OCI-LY1 (cell line): ENCODE measurements around the gene LTBP2.

Experiments used
- H2AFZ ChIP-seq: fragments of 200-600 bp; sonication (generic), shearing (Covaris generic); 2 replicates; pipeline ENCODE4 v1.6.0; 2014; ENCODE audit warnings: antibody characterized with exemption, mild to moderate bottlenecking, low read length
- H3F3A ChIP-seq: fragments of 200-600 bp; sonication (generic), shearing (Covaris generic); 2 replicates; pipeline ENCODE4 v1.6.0; 2014; ENCODE audit warnings: mild to moderate bottlenecking, antibody characterized with exemption, low read length, moderate library complexity; ENCODE audit not compliant: insufficient read depth
- H3K27ac ChIP-seq: fragments of 200-600 bp; sonication (generic); 2 replicates; pipeline ENCODE4 v1.5.1; 2014; ENCODE audit warnings: low read length, mixed run types, mild to moderate bottlenecking, low read depth; ENCODE audit not compliant: poor library complexity, severe bottlenecking
- H3K27me3 ChIP-seq: fragments of 200-600 bp; sonication (generic); 2 replicates; pipeline ENCODE4 v1.6.0; 2014; ENCODE audit warnings: antibody characterized with exemption, mild to moderate bottlenecking, low read length, moderate library complexity; ENCODE audit not compliant: insufficient read depth
- H3K36me3 ChIP-seq: fragments of 200-600 bp; sonication (generic); 2 replicates; pipeline ENCODE4 v1.6.1; 2014; ENCODE audit warnings: mild to moderate bottlenecking, antibody characterized with exemption, low read length, moderate library complexity, mixed read lengths; ENCODE audit not compliant: insufficient read depth
- H3K4me1 ChIP-seq: fragments of 200-600 bp; sonication (generic); 2 replicates; pipeline ENCODE4 v1.5.1; 2014; ENCODE audit warnings: mild to moderate bottlenecking, low read length, moderate library complexity; ENCODE audit not compliant: insufficient read depth, severe bottlenecking
- H3K4me2 ChIP-seq: fragments of 200-600 bp; sonication (generic), shearing (Covaris generic); 2 replicates; pipeline ENCODE4 v1.6.1; 2014; ENCODE audit warnings: low read length
- H3K4me3 ChIP-seq: fragments of 200-600 bp; sonication (generic); 2 replicates; pipeline ENCODE4 v1.5.1; 2014; ENCODE audit warnings: low read length, low read depth, mild to moderate bottlenecking, mixed read lengths; ENCODE audit not compliant: poor library complexity, severe bottlenecking
- H3K79me2 ChIP-seq: fragments of 200-600 bp; shearing (Covaris generic); 2 replicates; pipeline ENCODE4 v1.6.1; 2016; ENCODE audit warnings: mixed run types, low read length, mixed read lengths; ENCODE audit not compliant: insufficient read depth
- H3K9ac ChIP-seq: fragments of 200-600 bp; sonication (generic), shearing (Covaris generic); 2 replicates; pipeline ENCODE4 v1.6.1; 2014; ENCODE audit warnings: mild to moderate bottlenecking, low read length, mixed read lengths
- H3K9me2 ChIP-seq: fragments of 200-600 bp; sonication (generic), shearing (Covaris generic); 2 replicates; pipeline ENCODE4 v1.6.1; 2014; ENCODE audit warnings: low read depth, mild to moderate bottlenecking, low read length, mixed read lengths
- H3K9me3 ChIP-seq: fragments of 200-600 bp; shearing (Covaris generic); 2 replicates; pipeline ENCODE4 v1.6.1; 2014; ENCODE audit warnings: low read length, mixed read lengths
- H4K20me1 ChIP-seq: fragments of 200-600 bp; sonication (generic), shearing (Covaris generic); 2 replicates; pipeline ENCODE4 v1.6.0; 2016; ENCODE audit warnings: mild to moderate bottlenecking, low read length; ENCODE audit not compliant: insufficient read depth
- EZH2 ChIP-seq: fragments of 200-600 bp; sonication (generic), shearing (Covaris generic); IDR thresholded peaks from 2 replicates; pipeline ENCODE4 v1.8.0; 2017; ENCODE audit warnings: borderline replicate concordance, mixed run types, mild to moderate bottlenecking, antibody characterized with exemption, low read length, moderate library complexity, mixed read lengths
- TF ChIP-seq, protein P1 (sequence below): fragments of 200-600 bp; sonication (generic), shearing (Covaris generic); IDR thresholded peaks from 2 replicates; pipeline ENCODE4 v1.5.1; 2017; ENCODE audit warnings: mild to moderate bottlenecking, antibody characterized with exemption, low read length, moderate library complexity, mixed read lengths

LTBP2 gene

DNA sequence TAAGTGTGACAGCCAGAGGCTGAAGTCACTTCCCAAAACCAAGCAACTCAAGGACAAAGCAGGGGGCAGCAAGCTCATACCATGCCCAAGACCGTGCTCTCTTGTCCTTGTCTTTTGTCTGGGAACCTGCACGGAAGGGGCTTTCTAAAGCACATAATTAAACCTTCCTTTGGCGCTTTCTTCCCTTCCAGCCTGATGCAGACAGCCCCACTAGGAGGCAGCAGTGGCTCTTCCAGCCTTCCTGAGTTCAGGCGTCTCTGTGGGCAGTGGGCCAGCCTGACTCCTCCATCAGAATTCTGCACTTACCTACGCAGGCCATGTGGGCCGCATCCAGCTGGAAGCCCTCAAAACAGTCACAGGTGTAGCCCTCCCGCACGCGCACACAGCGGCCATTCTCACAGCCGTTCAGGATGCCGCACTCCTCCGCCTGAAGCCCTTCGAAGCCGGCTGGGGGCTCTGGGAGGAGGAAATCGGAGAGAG is 110.9 kb downstream of the LTBP2 start:
- Histone ChIP-seq H3K27me3 (no peaks in the 10 kb centered on the region), H3K4me3 (no peak overlapping the region), H3K4me2 (no peak overlapping the region), H3K79me2 (no peaks in the 10 kb centered on the region), H4K20me1 (no peaks in the 10 kb centered on the region), H3K4me1 (no peaks in the 10 kb centered on the region), H3K36me3 (no peaks in the 10 kb centered on the region; the same call in 1 of the 2 replicates), H3K9me2 (no peaks in the 10 kb centered on the region), H3K27ac (no peak overlapping the region), H3F3A (no peaks in the 10 kb centered on the region), H3K9ac (no peak overlapping the region), H2AFZ (no peak overlapping the region), H3K9me3 (no peaks in the 10 kb centered on the region)
- no peak for TF ChIP-seq EZH2
- TF ChIP-seq, protein P1, sequence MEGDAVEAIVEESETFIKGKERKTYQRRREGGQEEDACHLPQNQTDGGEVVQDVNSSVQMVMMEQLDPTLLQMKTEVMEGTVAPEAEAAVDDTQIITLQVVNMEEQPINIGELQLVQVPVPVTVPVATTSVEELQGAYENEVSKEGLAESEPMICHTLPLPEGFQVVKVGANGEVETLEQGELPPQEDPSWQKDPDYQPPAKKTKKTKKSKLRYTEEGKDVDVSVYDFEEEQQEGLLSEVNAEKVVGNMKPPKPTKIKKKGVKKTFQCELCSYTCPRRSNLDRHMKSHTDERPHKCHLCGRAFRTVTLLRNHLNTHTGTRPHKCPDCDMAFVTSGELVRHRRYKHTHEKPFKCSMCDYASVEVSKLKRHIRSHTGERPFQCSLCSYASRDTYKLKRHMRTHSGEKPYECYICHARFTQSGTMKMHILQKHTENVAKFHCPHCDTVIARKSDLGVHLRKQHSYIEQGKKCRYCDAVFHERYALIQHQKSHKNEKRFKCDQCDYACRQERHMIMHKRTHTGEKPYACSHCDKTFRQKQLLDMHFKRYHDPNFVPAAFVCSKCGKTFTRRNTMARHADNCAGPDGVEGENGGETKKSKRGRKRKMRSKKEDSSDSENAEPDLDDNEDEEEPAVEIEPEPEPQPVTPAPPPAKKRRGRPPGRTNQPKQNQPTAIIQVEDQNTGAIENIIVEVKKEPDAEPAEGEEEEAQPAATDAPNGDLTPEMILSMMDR: peak; percentile 47

DNA sequence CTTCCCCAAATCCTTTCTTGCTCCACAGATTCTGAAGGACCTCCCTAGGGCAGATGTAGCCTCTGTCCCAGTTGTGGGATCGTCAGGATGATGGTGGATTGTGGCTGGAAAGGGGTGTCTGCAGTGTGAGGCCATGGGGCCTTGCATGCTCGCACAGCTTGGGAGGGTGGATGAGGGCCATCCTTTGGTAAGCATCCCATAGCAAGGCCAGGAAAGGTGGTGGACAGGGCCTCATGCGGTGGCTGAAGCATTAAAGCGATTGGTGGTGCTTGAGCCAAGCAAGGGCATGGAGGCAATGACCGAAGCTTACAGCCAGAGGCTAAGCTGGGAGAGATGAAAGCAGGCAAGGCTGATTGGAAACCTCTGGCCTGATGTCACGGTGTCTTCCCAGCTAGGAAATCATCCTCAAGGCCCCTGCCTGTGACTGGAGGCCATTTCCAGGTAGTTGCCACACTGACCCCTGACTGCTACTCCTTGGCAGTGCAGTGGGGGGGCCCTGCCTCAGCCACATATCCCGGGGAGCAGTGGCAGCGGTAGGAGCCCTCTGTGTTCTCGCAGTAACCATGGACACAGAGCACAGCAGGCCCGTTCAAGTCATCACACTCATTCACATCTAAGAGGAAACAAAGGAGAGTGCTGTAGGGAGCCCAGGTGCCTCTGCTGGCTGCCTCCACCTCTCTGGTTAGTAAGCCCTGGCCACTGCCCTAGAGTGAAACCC is 111.5 kb downstream of the LTBP2 start:
- Histone ChIP-seq H3K9me3 (no peaks in the 10 kb centered on the region), H3F3A (no peaks in the 10 kb centered on the region), H3K4me2 (no peak overlapping the region), H2AFZ (no peak overlapping the region), H3K27me3 (no peaks in the 10 kb centered on the region), H3K36me3 (peaks cover 3% of the 10 kb centered on the region; the same call in 1 of the 2 replicates), H3K4me1 (no peaks in the 10 kb centered on the region), H3K27ac (no peak overlapping the region), H3K9ac (no peak overlapping the region), H3K79me2 (no peaks in the 10 kb centered on the region), H4K20me1 (no peaks in the 10 kb centered on the region), H3K9me2 (no peaks in the 10 kb centered on the region), H3K4me3 (no peak overlapping the region)
- no peak for TF ChIP-seq EZH2
- TF ChIP-seq, protein P1: no peak

DNA sequence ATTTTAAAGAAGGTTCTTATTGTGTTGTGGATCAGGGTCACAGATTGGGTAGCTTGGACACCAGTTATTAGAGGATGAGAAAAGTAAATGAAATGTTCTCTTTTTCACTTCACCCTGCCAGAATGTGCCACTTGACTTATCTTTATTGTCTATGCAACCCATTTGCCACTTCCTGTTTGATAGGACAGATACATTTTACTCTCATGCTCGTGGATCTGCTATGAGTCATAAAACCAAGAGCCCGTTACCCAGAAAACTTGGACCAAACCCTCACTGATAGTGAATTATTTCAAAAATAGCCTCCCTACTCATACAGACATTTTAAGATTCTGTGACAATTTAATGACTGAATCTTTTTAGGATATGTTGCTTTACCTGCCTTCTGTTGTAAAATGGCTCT is 116.7 kb downstream of the LTBP2 start:
- Histone ChIP-seq H3F3A (no peaks in the 10 kb centered on the region), H3K4me1 (peaks cover 25% of the 10 kb centered on the region), H3K27ac (no peak overlapping the region), H3K79me2 (no peaks in the 10 kb centered on the region), H3K4me3 (peak overlapping the region; percentile 84), H3K9me3 (no peaks in the 10 kb centered on the region), H4K20me1 (no peaks in the 10 kb centered on the region), H3K36me3 (peaks cover 3% of the 10 kb centered on the region; the same call in 1 of the 2 replicates), H3K9ac (no peak overlapping the region), H3K4me2 (no peak overlapping the region; the same call in 1 of the 2 replicates), H3K9me2 (no peaks in the 10 kb centered on the region), H3K27me3 (no peaks in the 10 kb centered on the region), H2AFZ (no peak overlapping the region)
- TF ChIP-seq, protein P1: no peak
- TF ChIP-seq EZH2: no peak
